NT2/D1 (cell line): ENCODE results near the gene KDM4B.

Experiments used
- YY1 ChIP-seq: IDR thresholded peaks from 2 replicates; pipeline ENCODE4 v1.6.1; 2011; ENCODE audit not compliant: insufficient read length, insufficient read depth
- ZNF274 ChIP-seq: IDR thresholded peaks from 2 replicates; pipeline ENCODE4 v1.6.1; 2011; ENCODE audit warnings: mild to moderate bottlenecking, low read depth, low read length

GRCh38 chr19:5111051-5111450 is 142.1 kb downstream of the KDM4B start:
- TF ChIP-seq ZNF274 (no peak), YY1 (no peak)
